Fibroblast of mammary gland (primary cell): ENCODE measurements around the gene PCDH7.
A peak's percentile ranks its signal among the peaks of the same experiment; 100 is the strongest.

Source experiments
- DNase-seq: peaks from one replicate; pipeline ENCODE4 v3.0.0-alpha.2; 2010; ENCODE audit warnings: low read depth
- H3K4me3 ChIP-seq: 2 replicates; pipeline ENCODE4 v1.5.1; 2011; ENCODE audit warnings: low read depth, mild to moderate bottlenecking, low read length, moderate library complexity; ENCODE audit not compliant: control insufficient read depth
- CTCF ChIP-seq: conservative IDR thresholded peaks from 2 replicates; pipeline ENCODE4 v1.5.1; 2011; ENCODE audit warnings: low read depth, low read length, inconsistent platforms; ENCODE audit not compliant: control insufficient read depth, insufficient read depth

PCDH7 gene

GRCh38 chr4:30717208-30718020, 2.8 kb upstream of the PCDH7 start:
- TF ChIP-seq CTCF, result no peak
- DNase-seq, result peak; percentile 66
- peak overlapping the region; percentile 62 for H3K4me3 ChIP-seq

GRCh38 chr4:30718021-30718542, 2.1 kb upstream of the PCDH7 start:
- TF ChIP-seq CTCF, result no peak
- H3K4me3 ChIP-seq, result peak overlapping the region; percentile 62
- peak; percentile 35 for DNase-seq

- DNase-seq, result peak; percentile 28
- TF ChIP-seq CTCF, result peak; percentile 31
- H3K4me3 ChIP-seq, result peak overlapping the region; percentile 62
Measured at GRCh38 chr4:30718641-30719453, 1.3 kb upstream of the PCDH7 start.

GRCh38 chr4:30719454-30720020, 632 bp upstream of the PCDH7 start:
- no peak for TF ChIP-seq CTCF
- peak; percentile 52 for DNase-seq
- peak overlapping the region; percentile 62 for H3K4me3 ChIP-seq

GRCh38 chr4:30720661-30721184, 554 bp downstream of the PCDH7 start:
- TF ChIP-seq CTCF, result no peak
- peak; percentile 47 for DNase-seq
- H3K4me3 ChIP-seq, result peak overlapping the region; percentile 62
